ENCODE measurements around the gene SLC44A1.

SLC44A1 gene

DNA sequence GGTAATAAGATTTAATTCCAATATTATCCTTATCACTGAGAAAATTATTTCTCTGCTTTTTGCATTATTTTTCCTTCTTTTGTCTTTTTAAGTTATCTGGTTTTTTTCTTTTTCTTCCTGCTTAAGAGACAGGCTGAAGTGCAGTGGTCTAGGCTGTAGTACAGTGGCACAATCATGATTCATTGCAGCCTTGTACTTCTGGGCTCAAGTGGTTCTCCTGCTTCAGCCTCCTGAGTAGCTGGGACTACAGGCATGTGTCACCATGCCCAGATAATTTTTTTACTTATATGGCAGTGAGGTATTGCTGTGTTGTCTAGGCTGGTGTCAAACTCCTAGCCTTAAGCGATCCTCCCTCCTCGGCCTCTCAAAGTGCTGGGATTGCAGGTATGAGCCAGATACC is 93.9 kb downstream of the SLC44A1 start:
- no peak for DNase-seq (ENCODE audit: low spot score)

DNA sequence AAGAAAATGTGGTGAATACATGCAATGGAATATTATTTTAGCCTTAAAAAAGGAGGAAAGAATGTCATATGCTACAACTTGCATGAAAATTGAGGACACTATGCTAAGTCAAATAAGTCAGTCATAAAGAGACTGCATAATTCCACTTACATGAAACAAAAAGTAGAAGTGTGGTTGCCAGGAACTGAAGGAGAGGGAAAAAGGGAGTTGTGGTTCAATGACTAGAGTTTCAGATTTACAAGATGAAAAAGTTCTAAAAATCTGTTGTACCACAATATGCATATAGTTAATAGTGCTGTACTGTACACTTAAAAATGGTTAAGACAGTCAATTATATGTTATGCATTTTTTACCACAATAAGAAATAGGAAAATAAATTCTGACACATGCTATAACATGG is 95.4 kb downstream of the SLC44A1 start:
- no peak for DNase-seq (ENCODE audit: low spot score)

DNA sequence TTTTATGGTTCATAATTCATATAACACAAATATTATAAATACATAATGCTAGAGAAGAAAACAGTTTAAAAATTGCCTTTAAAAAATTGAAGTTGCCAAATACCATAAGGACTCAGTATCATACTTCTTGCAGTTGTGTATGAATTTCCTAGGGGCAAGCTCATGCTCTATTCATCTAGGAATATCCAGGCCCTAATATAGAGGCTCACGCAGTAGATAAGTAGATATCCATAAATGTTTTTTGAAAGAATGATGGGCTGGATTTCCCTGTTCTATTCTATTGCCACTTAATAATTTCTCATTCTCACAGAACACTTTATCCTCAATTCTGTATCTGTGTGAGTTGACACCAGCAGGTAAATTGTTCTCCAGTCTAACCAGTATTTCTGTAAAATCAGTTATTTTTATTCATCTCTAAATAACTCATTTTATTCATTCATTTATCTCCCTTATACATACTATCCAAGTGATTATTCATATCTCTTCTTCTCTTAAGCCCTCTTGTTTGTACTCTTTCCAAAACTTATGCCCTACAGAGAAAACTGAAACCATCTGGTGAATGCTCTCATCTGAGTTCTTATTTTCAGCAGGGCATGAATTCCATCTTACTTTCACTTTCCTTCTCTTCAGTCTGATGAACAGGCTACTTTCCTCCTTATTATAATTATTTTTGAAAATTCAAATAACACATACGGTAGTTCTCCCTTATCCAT is 97.1 kb downstream of the SLC44A1 start:
- no peak for DNase-seq (ENCODE audit: low spot score)

DNA sequence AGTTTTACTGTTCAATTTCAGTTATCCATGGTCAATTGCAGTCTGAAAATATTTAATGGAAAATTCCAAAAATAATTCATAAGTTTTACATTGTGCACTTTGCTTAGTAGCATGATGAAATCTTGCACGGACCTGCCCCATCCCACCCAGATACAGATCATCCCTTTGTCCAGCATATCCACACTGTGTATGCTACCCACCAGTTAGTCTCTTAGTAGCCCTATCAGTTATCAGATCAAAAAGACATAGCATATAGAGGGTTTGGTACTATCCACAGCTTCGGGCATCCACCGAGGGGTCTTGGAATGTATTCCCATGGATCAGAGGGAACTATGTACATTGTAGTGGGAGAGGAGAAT is 97.7 kb downstream of the SLC44A1 start:
- DNase-seq (ENCODE audit: low spot score): no peak

DNA sequence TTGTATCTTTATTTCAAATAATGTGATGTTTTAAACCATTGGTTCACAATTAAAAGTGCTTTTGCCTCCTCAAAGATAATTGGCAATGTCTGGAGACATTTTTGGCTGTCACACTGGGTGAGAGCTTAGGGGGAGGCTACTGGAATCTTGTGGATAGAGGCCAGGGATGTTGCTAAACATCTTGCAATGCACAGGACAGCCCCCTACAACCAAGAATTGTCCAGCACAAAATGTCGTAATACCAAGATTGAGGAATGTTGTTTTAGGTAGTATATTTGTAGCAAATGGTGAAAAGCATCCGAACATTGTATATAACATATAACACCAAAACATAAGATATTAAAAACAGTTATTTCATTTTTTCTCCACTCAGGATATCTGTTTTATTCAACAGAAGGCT is 99.8 kb downstream of the SLC44A1 start:
- DNase-seq (ENCODE audit: low spot score): no peak

DNA sequence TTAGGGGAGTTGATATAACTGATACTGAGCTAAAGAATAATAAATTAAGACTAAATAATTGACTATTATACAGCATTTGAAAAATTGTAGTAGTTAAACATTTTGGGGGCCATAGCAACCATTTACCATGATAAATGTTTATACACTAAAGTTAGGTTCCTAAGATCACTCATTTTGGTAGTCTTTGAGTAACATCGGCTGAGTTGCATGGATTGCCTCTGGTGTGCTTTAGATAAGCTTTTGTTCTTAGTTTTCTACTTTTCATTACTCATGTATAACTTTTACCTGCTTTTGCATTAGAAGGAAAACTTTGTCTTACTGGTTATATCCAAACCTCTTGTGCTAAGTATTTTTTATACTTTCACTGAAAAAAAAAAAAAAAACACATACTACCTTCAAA is 101.2 kb downstream of the SLC44A1 start:
- DNase-seq (ENCODE audit: low spot score): no peak

DNA sequence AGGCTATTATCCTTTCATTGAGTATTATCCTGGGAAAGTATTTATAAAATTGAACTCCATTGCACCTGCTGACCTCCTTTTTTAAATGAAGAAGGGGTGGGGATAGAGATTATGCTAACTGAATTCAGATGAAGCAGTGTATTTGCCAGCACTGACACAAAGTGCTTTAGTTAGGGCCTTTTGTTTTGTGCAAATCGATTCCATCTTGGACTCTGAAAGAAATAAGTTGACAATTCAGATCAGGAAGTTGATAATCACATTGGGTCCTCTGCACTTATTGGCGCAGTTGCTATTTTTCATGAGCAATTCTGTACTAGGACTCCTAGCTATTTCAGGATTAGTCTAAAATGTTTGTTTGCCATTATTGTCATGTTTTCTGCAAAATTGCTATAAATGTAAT is 101.8 kb downstream of the SLC44A1 start:
- no peak for DNase-seq (ENCODE audit: low spot score)

DNA sequence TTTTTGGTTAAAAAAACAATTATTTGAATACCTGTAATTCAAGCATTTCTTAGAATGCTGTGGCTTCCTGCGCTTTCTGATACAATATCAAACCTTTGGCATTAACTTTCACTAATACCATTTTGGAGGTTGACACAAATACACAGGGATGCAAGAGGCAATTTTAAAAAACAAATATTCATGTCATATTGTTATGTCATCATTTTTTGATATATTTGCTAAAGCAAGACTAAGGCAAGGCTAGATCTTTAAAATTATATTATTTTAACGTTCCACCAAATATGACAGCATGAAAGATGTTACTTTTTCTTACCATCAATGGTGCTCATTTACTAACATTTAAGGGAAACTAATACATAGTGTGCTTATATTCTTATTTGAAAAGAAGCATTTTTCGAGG is 110.0 kb downstream of the SLC44A1 start:
- no peak for DNase-seq (ENCODE audit: low spot score)

DNA sequence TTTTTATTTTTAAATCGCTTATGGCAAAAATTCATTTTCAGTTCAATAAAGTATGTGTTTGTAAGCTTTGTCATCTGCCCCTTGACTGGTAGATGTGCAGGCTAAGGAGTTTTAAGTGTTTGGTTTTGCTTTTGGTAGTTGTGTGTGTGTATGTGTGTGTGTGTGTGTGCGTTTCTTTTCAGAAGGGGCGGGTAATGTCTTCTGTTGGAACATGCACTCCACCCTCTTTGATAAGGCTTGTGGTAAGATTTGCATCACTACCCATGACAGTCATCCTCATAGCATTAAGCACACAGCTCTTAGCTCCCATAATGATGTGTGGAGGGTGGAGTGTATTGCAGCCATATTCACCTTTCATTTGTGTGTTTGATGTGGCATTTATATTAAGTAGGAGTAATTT is 111.3 kb downstream of the SLC44A1 start:
- peak; percentile 86 for DNase-seq (ENCODE audit: low spot score)

DNA sequence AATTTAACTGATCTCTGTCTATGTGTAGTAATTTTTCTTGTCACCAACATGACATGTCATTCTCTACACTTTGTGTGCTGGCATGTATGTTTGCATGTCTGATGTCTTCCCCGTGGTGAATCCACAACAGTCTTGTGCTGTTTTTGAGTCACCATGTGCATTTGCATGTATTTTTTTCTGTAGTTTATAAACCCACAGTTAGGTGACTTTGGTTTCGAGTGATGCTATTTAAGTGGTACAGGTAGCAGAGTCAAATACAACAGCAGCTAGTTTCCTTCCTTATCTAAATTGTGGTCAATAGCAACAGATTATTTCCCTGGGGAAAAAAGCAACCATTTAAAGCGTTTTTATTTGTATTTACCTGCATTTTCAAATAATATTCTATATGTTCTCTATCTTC is 113.5 kb downstream of the SLC44A1 start:
- DNase-seq (ENCODE audit: low spot score): no peak

DNA sequence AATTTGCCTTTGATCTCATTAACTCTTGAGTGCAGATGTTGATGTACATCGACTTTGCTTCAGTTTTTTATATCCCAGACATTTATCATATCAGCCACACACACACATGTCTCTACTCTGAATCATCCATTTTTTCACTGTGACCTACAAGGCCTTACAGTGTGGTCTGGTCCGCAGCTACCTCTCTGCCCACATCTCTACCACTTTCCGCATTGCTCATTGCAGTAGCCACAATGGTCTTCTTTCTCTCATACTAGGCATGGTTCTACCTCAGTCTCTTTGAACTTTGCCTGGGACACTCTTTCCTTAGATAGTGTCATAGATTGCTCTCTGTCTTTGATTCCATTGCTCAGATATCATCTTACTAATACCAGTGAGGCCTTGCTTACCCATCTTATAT is 115.4 kb downstream of the SLC44A1 start:
- peak; percentile 99 for DNase-seq (ENCODE audit: low spot score)

DNA sequence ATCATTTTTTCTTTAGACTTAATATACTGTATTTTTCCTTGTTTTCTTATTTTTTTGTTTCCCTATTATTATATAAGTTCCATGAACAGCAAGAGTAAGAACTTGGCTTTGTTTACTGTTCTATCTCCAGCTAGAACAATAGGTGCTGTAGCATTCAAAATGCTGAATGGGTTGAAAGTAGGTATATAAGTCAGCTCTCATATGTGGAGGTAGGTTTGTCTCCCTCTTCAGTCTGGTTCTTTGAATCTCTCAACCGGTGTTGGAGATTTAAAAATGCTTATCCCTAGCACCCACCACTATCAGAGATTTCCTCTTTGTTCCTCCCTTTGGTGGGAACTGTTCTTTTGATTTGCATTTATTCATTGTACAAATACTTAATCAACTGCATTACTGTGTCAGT is 115.9 kb downstream of the SLC44A1 start:
- DNase-seq (ENCODE audit: low spot score): peak; percentile 59

DNA sequence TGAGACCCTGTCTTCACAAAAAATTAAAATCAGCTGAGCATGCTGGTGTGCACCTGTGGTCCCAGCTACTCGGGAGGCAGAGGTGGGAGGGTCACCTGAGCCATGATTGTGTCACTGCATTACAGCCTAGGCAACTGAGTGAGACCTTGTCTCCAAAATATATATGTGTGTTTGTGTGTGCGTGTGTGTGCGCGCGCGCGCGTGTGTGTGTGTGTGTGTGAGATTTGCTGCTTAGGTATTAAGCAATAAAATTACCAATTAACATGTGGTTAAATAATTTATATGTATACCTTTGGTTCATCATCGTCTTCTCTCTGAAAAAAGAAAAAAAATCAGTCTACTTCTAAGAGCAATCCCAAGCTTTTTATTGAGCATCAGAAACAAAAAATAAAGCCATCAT is 117.4 kb downstream of the SLC44A1 start:
- no peak for DNase-seq (ENCODE audit: low spot score)

DNA sequence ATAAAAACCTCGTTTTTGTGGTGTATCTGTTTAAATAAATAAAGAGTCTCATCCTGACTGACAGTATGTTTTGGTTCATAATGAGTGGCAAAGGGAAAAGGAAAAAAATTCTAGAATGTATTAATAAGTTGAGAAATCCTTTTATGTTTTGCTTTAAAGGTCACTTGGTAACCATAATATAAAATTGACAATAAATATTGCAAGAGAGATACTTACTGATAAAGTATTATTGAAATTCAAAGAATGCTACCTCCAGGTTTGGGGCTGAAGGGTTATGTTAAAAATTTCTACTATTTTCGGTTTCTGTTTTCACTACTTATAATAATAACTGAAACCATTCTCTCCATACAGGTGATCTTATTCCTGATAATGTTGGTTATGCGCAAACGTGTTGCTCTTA is 118.0 kb downstream of the SLC44A1 start:
- DNase-seq (ENCODE audit: low spot score): no peak

DNA sequence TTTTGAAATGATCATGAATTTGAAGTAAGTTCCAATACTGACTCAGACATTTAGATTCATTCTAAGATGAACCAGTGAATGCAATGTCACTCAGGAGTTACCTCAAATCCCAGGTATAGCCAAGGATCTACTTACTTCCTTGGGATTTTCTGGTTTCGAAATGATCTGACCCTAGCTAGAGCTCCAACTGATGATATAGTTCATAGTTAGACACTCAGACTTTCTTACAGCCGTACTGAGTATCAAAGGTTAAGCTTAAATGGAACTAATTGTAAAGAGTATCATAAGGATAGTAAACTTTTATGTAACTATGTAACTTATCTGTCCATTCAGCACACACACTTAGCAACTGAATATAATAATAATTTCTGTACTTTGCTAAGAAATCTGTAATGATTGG is 119.4 kb downstream of the SLC44A1 start:
- no peak for DNase-seq (ENCODE audit: low spot score)

DNA sequence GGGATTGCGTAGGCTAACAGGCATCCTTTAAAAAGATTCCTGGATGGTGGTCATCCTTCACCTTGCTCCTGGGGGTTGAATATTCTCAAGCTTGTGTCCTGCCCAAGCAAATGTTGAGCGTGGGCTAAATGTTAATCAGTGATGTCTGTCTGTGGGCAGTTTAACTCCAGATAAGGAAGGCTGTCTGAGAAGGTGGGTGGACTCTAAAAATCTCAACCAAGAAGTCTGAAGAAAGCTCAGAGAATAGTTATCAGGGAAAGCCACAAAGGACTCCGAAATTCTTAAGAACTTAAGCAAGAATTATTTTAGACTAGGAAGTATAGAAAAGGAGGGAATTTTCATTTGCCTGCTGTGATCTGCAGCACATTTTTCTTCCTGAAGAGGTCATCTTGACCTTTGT is 125.5 kb downstream of the SLC44A1 start:
- DNase-seq (ENCODE audit: low spot score): no peak

DNA sequence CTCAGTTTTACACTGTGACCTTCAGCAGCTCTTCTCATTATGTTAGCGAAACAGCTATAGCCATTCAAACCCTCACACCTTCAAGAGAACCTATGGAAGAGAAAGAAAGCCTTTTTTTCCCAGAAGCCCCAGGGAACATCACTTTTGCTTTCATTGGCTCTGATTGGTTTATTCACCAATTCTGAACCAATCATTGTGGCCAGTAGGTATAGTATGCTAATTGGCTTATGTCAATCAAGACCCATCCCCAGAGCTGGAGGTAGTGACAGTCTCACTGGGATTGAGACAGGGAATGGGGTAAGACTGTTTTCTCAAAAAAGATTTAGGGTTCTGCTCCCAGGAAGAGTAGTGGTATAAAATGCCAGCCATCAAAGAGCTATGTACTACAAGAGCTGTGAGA is 129.3 kb downstream of the SLC44A1 start:
- DNase-seq (ENCODE audit: low spot score): no peak

DNA sequence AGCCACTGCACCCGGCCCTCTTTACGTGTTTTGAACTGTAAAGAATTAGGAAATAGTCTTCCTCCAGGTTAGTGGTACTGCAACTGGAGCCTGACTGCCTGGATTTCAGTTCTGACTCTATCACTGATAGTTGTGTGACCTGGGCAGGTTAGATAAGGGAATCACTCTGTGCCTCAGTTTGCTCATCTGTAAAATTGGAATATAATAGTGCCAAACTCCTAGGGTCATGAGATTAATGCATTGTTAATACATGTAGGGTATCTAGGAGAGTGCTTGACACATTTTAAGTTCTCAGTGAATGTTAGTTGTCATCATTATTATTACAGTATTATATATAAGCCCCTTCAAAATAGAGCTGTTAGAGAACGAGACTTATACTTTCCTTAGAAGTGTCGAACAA is 130.9 kb downstream of the SLC44A1 start:
- DNase-seq (ENCODE audit: low spot score): no peak

DNA sequence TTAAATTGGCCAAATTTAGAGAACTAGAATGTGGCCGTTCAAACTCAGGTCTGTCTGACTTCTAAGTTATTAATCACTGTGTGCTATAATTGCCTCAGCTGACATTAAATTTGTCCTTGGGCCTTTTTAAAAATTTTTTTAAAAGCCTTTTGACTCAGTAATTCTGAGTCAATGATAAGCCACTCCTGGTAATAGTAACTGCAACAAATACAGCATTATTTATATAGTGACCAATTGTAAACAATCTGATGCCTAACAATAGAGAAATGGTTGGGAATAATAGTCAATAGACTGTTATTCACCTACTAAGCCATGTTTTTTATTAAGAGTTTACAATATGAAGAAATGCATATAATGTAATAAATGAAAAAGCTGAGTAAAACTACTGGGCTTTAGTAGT is 132.4 kb downstream of the SLC44A1 start:
- no peak for DNase-seq (ENCODE audit: low spot score)

DNA sequence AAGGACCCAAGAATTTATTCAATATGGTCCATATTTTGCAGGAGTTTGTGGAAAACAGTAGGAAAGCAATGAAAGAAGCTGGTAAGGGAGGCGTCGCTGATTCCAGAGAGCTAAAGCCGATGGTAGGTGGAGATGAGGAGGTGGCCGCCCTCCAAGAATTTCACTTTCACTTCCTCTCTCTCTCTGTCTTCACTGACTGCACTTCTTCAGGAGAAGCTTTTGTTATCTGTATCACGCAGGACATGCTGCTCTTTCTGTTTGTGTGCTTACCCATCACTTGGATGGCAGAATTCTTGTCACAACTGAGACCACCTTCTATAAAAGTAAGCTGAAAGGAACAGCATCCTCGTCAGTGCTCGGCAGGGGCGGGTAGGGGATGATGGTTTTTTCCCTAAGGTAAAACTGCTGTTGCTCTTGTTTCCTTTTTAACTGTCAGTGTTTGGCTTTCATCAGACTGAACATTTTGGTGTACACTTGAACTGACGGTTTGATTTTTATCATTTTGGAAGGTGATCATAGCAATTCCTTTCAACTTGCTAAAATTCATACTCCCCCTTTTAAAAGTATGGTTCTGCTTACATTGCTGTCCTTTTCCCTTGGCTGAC is 141.0 kb downstream of the SLC44A1 start:
- no peak for DNase-seq (ENCODE audit: low spot score)

DNA sequence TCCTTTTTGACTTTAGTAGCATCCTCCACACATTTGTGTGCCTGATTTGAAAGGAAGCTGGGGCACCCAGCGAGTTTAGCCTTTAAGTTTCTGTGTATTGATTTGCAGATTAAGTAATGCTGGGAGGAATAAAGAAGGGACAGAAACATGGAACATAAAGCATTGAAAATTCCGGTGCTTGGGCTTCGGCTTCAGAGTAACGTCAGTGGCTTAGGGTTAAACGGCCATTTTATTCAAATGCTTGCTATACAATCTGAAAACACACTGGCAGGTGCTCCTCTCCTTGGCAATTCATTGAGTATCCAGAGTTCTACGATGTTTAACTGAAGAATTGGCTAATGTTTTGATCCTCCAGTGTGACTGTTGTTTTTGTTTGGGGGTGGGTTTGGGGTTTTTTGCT is 145.3 kb downstream of the SLC44A1 start:
- DNase-seq (ENCODE audit: low spot score): no peak

DNA sequence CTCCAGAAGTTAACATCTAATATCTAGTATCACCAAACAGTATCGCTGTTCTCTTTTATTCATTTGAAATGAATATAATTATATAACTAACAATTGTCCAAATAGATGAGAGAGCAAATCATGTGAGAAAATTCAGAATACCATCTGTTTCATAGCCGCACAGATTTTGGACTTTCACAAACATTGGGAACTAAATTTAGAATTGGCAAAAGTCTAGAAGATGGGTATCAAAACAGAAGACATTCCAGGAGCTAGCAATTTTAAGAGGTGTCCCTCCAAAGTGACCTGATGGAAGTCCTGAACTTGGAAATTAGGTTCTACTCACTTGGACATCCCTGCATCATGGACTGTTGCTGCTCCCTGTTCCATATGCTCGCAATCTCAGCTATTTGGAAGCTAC is 146.4 kb downstream of the SLC44A1 start:
- no peak for DNase-seq (ENCODE audit: low spot score)

DNA sequence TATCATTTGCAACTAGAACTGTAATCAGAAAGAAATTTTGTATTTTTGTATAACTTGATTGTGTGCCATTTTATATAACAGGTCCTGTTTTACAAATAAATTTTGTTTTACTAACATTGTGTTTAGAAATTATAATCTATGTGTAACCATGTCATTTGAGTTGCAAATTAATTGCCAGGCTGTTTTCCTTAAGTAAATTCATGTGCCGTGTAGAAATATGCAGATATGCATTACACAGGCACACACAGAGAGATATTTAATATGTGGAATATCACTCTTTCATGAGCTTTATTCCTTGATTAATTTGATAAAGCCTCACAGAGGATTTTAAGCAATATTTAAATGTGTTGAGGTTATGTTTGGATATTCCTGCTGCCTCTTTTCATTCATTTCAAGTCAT is 146.8 kb downstream of the SLC44A1 start:
- no peak for DNase-seq (ENCODE audit: low spot score)

DNA sequence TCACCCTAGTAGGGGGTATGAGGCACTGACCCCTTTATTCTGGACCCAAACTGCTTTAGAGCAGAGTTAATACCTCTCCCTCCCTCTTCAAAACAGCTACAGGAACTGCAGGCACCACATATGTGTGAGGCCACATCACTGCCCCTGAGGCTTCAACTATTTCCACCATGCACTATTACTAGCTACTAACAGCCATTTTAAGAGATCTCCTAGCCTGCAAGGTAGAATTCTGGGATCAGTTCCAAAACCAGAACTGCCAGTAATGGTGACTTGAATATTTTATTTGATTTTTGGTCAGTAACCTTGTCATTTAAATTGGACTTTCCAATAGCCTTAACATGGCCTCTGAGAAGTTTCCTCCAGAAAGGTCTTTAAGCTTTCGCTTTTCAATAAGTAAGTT is 148.1 kb downstream of the SLC44A1 start:
- no peak for DNase-seq (ENCODE audit: low spot score)

Measured in SW480 (cell line).